ENCODE results near the gene NAP1L4. TPM values are rescaled to one million over a fixed set of nuclear protein-coding genes. Genes with fewer than 3 reads are reported as not detected.

The NAP1L4 gene
- total and polyA plus RNA-seq, 4 donors = 56.3 to 191 (median 77.3) TPM

- Histone ChIP-seq H3K9me3 (ENCODE audit: control insufficient read depth in 4 of 4, insufficient read depth in 3 of 4, low read length in 3 of 4) (no peaks in the 10 kb centered on the region), H3K9ac (ENCODE audit: insufficient read depth in 1 of 2, low read length in 2 of 2) (no peak overlapping the region), H3K27me3 (ENCODE audit: control insufficient read depth in 3 of 3, insufficient read depth in 3 of 3, low read length in 2 of 3) (no peaks in the 10 kb centered on the region), H3K4me1 (ENCODE audit: control insufficient read depth in 5 of 5, insufficient read depth in 5 of 5, low read length in 5 of 5) (peaks cover 0 to 9% (median 0%) of the 10 kb centered on the region in 5 donors), H3K4me3 (no peak overlapping the region), H3K36me3 (ENCODE audit: control insufficient read depth in 4 of 4, insufficient read depth in 4 of 4, low read length in 4 of 4) (no peaks in the 10 kb centered on the region), H3K27ac (ENCODE audit: low read depth in 1 of 2, low read length in 1 of 2) (no peak overlapping the region)
- 94 to 95% methylated on average over 13 of the region's 13 CpGs for WGBS, 2 donors
- TF ChIP-seq CTCF (IDR thresholded peaks at IDR 0.05; ENCODE audit: control extremely low read depth, extremely low read depth) = no peak
- ATAC-seq (ENCODE audit: insufficient read depth, low FRiP score) = no peak
- no peak for DNase-seq
Observed at GRCh38 chr11:2919837-2920236, 72.3 kb downstream of the NAP1L4 start.

GRCh38 chr11:2919188-2919587, 72.9 kb downstream of the NAP1L4 start:
- H3K27me3 ChIP-seq (ENCODE audit: control insufficient read depth in 3 of 3, insufficient read depth in 3 of 3, low read length in 2 of 3) = no peaks in the 10 kb centered on the region
- no peaks in the 10 kb centered on the region for H3K36me3 ChIP-seq (ENCODE audit: control insufficient read depth in 4 of 4, insufficient read depth in 4 of 4, low read length in 4 of 4)
- no peak for DNase-seq
- peaks cover 0 to 15% (median 5%) of the 10 kb centered on the region in 5 donors for H3K4me1 ChIP-seq (ENCODE audit: control insufficient read depth in 5 of 5, insufficient read depth in 5 of 5, low read length in 5 of 5)
- H3K27ac ChIP-seq (ENCODE audit: low read depth in 1 of 2, low read length in 1 of 2) = no peak overlapping the region
- no peak overlapping the region for H3K9ac ChIP-seq (ENCODE audit: insufficient read depth in 1 of 2, low read length in 2 of 2)
- H3K9me3 ChIP-seq (ENCODE audit: control insufficient read depth in 4 of 4, insufficient read depth in 3 of 4, low read length in 3 of 4) = no peaks in the 10 kb centered on the region
- no peak overlapping the region for H3K4me3 ChIP-seq
- ATAC-seq (ENCODE audit: insufficient read depth, low FRiP score) = no peak
- 94% methylated on average over 9 of the region's 9 CpGs for WGBS, 2 donors
- no peak for TF ChIP-seq CTCF (IDR thresholded peaks at IDR 0.05; ENCODE audit: control extremely low read depth, extremely low read depth)

GRCh38 chr11:2917842-2918490, 74.2 kb downstream of the NAP1L4 start:
- no peak overlapping the region for H3K9ac ChIP-seq (ENCODE audit: insufficient read depth in 1 of 2, low read length in 2 of 2)
- no peak for ATAC-seq (ENCODE audit: insufficient read depth, low FRiP score)
- H3K4me1 ChIP-seq (ENCODE audit: control insufficient read depth in 5 of 5, insufficient read depth in 5 of 5, low read length in 5 of 5) = peaks cover 0 to 23% (median 7%) of the 10 kb centered on the region in 5 donors
- 87 to 89% methylated on average over 25 of the region's 25 CpGs for WGBS, 2 donors
- no peaks in the 10 kb centered on the region for H3K9me3 ChIP-seq (ENCODE audit: control insufficient read depth in 4 of 4, insufficient read depth in 3 of 4, low read length in 3 of 4)
- no peak for DNase-seq
- no peaks in the 10 kb centered on the region for H3K27me3 ChIP-seq (ENCODE audit: control insufficient read depth in 3 of 3, insufficient read depth in 3 of 3, low read length in 2 of 3)
- no peak for TF ChIP-seq CTCF (IDR thresholded peaks at IDR 0.05; ENCODE audit: control extremely low read depth, extremely low read depth)
- no peaks in the 10 kb centered on the region for H3K36me3 ChIP-seq (ENCODE audit: control insufficient read depth in 4 of 4, insufficient read depth in 4 of 4, low read length in 4 of 4)
- H3K27ac ChIP-seq (ENCODE audit: low read depth in 1 of 2, low read length in 1 of 2) = no peak overlapping the region
- H3K4me3 ChIP-seq = no peak overlapping the region
